HUES6 (cell line): ENCODE data around the gene MPP3.

Experiments
- H3K27ac ChIP-seq: 2 replicates; pipeline ENCODE4 v1.7.0; 2013; ENCODE audit warnings: low read depth, mild to moderate bottlenecking, low read length, inconsistent platforms
- H3K27me3 ChIP-seq: 2 replicates; pipeline ENCODE4 v1.6.1; 2013; ENCODE audit warnings: low read length; ENCODE audit not compliant: control insufficient read depth, insufficient read depth
- H3K36me3 ChIP-seq: 2 replicates; pipeline ENCODE4 v1.6.1; 2013; ENCODE audit warnings: low read length; ENCODE audit not compliant: control insufficient read depth, insufficient read depth
- H3K4me1 ChIP-seq: 2 replicates; pipeline ENCODE4 v1.6.1; 2013; ENCODE audit warnings: low read length; ENCODE audit not compliant: control insufficient read depth, insufficient read depth
- H3K4me3 ChIP-seq: 2 replicates; pipeline ENCODE4 v1.5.1; 2013; ENCODE audit warnings: low read depth, low read length
- H3K9ac ChIP-seq: one replicate; pipeline ENCODE4 v1.6.1; 2013; ENCODE audit warnings: mild to moderate bottlenecking, low read length
- H3K9me3 ChIP-seq: 2 replicates; pipeline ENCODE4 v1.6.1; 2013; ENCODE audit warnings: low read depth, low read length; ENCODE audit not compliant: control insufficient read depth, insufficient read depth

MPP3 gene

GRCh38 chr17:43832976-43833829, at the start of gene MPP3:
TSS of gene MPP3 (minus strand) at chr17:43833146. CDS start at chr17:43831906, 1,240 bp downstream.
- Histone ChIP-seq H3K4me3 (peak within 1 kb of the TSS; percentile 76), H3K27me3 (peaks cover 23% of the 10 kb centered on the region), H3K4me1 (peaks cover 19% of the 10 kb centered on the region), H3K36me3 (peaks cover 7% of the 10 kb centered on the region; the same call in 1 of the 2 replicates), H3K9ac (peak within 1 kb of the TSS; percentile 43), H3K27ac (no peak within 1 kb of the TSS), H3K9me3 (peaks cover 5% of the 10 kb centered on the region; the same call in 1 of the 2 replicates)

- Histone ChIP-seq H3K4me3 (no peak overlapping the region), H3K27me3 (no peaks in the 10 kb centered on the region), H3K9me3 (no peaks in the 10 kb centered on the region), H3K4me1 (peaks cover 10% of the 10 kb centered on the region), H3K27ac (no peak overlapping the region), H3K9ac (no peak overlapping the region), H3K36me3 (0 out of 2 replicates have a peak, but pooled peaks cover 20% of the 10 kb centered on the region)
These were observed 49.0 kb upstream of the MPP3 start for GRCh38 chr17:43881758-43882505.

- no peak overlapping the region for H3K27ac ChIP-seq
These were observed 48.2 kb upstream of the MPP3 start for GRCh38 chr17:43881181-43881580.

GRCh38 chr17:43880420-43880991, 47.6 kb upstream of the MPP3 start:
- no peaks in the 10 kb centered on the region for H3K27me3 ChIP-seq
- H3K9ac ChIP-seq = no peak overlapping the region
- no peaks in the 10 kb centered on the region for H3K9me3 ChIP-seq
- H3K27ac ChIP-seq = no peak overlapping the region
- peaks cover 10% of the 10 kb centered on the region for H3K4me1 ChIP-seq
- H3K4me3 ChIP-seq = no peak overlapping the region
- peaks cover 20% of the 10 kb centered on the region; the same call in 1 of the 2 replicates for H3K36me3 ChIP-seq

More at GRCh38 chr17:43881181-43881580, 48.2 kb upstream of the MPP3 start:
- H3K4me1 ChIP-seq = peaks cover 10% of the 10 kb centered on the region
- no peak overlapping the region for H3K9ac ChIP-seq
- no peaks in the 10 kb centered on the region for H3K9me3 ChIP-seq
- no peaks in the 10 kb centered on the region for H3K27me3 ChIP-seq
- no peak overlapping the region for H3K4me3 ChIP-seq
- peaks cover 20% of the 10 kb centered on the region; the same call in 1 of the 2 replicates for H3K36me3 ChIP-seq

- Histone ChIP-seq H3K36me3 (peaks cover 20% of the 10 kb centered on the region; the same call in 1 of the 2 replicates), H3K27ac (no peak overlapping the region), H3K4me1 (peaks cover 10% of the 10 kb centered on the region), H3K4me3 (no peak overlapping the region), H3K9me3 (no peaks in the 10 kb centered on the region), H3K9ac (no peak overlapping the region), H3K27me3 (no peaks in the 10 kb centered on the region)
These were observed 46.9 kb upstream of the MPP3 start for GRCh38 chr17:43879723-43880419.

GRCh38 chr17:43878260-43879175, 45.6 kb upstream of the MPP3 start:
- no peak overlapping the region for H3K9ac ChIP-seq
- no peak overlapping the region for H3K27ac ChIP-seq
- no peaks in the 10 kb centered on the region for H3K9me3 ChIP-seq
- no peaks in the 10 kb centered on the region for H3K27me3 ChIP-seq
- H3K4me3 ChIP-seq = no peak overlapping the region
- peaks cover 20% of the 10 kb centered on the region; the same call in 1 of the 2 replicates for H3K36me3 ChIP-seq
- peaks cover 10% of the 10 kb centered on the region for H3K4me1 ChIP-seq

GRCh38 chr17:43877451-43878155, 44.7 kb upstream of the MPP3 start:
- Histone ChIP-seq H3K27ac (no peak overlapping the region), H3K27me3 (no peaks in the 10 kb centered on the region), H3K9ac (no peak overlapping the region), H3K36me3 (peaks cover 20% of the 10 kb centered on the region; the same call in 1 of the 2 replicates), H3K4me1 (peaks cover 10% of the 10 kb centered on the region), H3K4me3 (no peak overlapping the region), H3K9me3 (no peaks in the 10 kb centered on the region)

- H3K4me3 ChIP-seq = no peak overlapping the region
- peaks cover 17% of the 10 kb centered on the region; the same call in 1 of the 2 replicates for H3K36me3 ChIP-seq
- H3K27me3 ChIP-seq = no peaks in the 10 kb centered on the region
- H3K9me3 ChIP-seq = no peaks in the 10 kb centered on the region
- H3K27ac ChIP-seq = no peak overlapping the region
- no peak overlapping the region for H3K9ac ChIP-seq
- peaks cover 10% of the 10 kb centered on the region for H3K4me1 ChIP-seq
These were observed 44.1 kb upstream of the MPP3 start for GRCh38 chr17:43877031-43877430.

GRCh38 chr17:43875476-43876147, 42.7 kb upstream of the MPP3 start:
- H3K9ac ChIP-seq = no peak overlapping the region
- peaks cover 10% of the 10 kb centered on the region for H3K4me1 ChIP-seq
- no peak overlapping the region for H3K4me3 ChIP-seq
- H3K36me3 ChIP-seq = peaks cover 7% of the 10 kb centered on the region; the same call in 1 of the 2 replicates
- H3K9me3 ChIP-seq = no peaks in the 10 kb centered on the region
- H3K27ac ChIP-seq = no peak overlapping the region
- H3K27me3 ChIP-seq = no peaks in the 10 kb centered on the region
